Measurements from ENCODE around the gene FAM149A. TPM values are rescaled to one million over a fixed set of nuclear protein-coding genes. Genes with fewer than 3 reads are reported as not detected.

The FAM149A gene
- total RNA-seq, 1 experiment from 2014 or later, result 8.9 TPM

GRCh38 chr4:186061921-186062320, 42.6 kb upstream of the FAM149A start:
- RAD21 ChIA-PET (ENCODE audit: low non-redundant PET in 1 of 2, low total read pairs in 2 of 2, uncharacterized antibody in 2 of 2, unreplicated experiment in 2 of 2), result no interaction called here
- intact Hi-C loops (cut with micrococcal nuclease), result no loop called here
- no TSS peak for BruUV-seq (replicated peaks)

GRCh38 chr4:186067757-186068385, 36.6 kb upstream of the FAM149A start:
- CTCF ChIA-PET, result interaction anchor here (0.9 to 5.6 kb wide), 11 partner anchors 11 to 519 kb away, joined by 3 to 97 read pairs (median 5); no protein-coding TSS in a partner anchor
- POLR2A ChIA-PET, result interaction anchor here (0.9 to 1.3 kb wide), 3 partner anchors 13 to 69 kb away, joined by 3 to 7 read pairs (median 5); no protein-coding TSS in a partner anchor
- Histone ChIP-seq H3K27me3 (ENCODE audit: insufficient read depth, low read length) (no peaks in the 10 kb centered on the region), H3K9me3 (ENCODE audit: control insufficient read depth in 1 of 2, insufficient read depth in 1 of 2, low read depth in 1 of 2, low read length in 2 of 2) (no peaks in the 10 kb centered on the region), H3K4me1 (ENCODE audit: control insufficient read depth in 1 of 2, insufficient read depth in 2 of 2, low read length in 2 of 2) (peaks cover 0 to 18% of the 10 kb centered on the region in 2 experiments; a peak in 3 of 4 replicates), H3K9me2 (ENCODE audit: insufficient read depth) (no peaks in the 10 kb centered on the region), H2AFZ (ENCODE audit: low read depth, low read length, poor library complexity, severe bottlenecking) (peak overlapping the region; percentile 95), H3K4me2 (ENCODE audit: low read length) (peak overlapping the region; percentile 74), H3K9ac (ENCODE audit: low read length) (no peak overlapping the region), H3K36me3 (ENCODE audit: control insufficient read depth in 1 of 2, insufficient read depth in 2 of 2, low read length in 2 of 2) (no peaks in the 10 kb centered on the region), H3K4me3 (replicated peaks in 1 of 2; ENCODE audit: low read depth in 1 of 2, low read length in 2 of 2) (peak overlapping the region; percentile 39 to 53), H3K79me2 (ENCODE audit: insufficient read depth, low read length) (no peaks in the 10 kb centered on the region), H4K20me1 (ENCODE audit: insufficient read depth) (no peaks in the 10 kb centered on the region), H3K27ac (ENCODE audit: low read depth, low read length) (no peak overlapping the region)
- ATAC-seq (peak; percentile 93), DNase-seq (ENCODE audit: low read depth, low spot score) (peak; percentile 64)
- BruUV-seq (replicated peaks), result no TSS peak
- TF ChIP-seq JUND (IDR thresholded peaks at IDR 0.05) (no peak), EZH2phosphoT487 (IDR thresholded peaks at IDR 0.05; ENCODE audit: borderline replicate concordance) (no peak), CBX3 (IDR thresholded peaks at IDR 0.05; ENCODE audit: low read depth) (peak; percentile 85), FOSL1 (IDR thresholded peaks at IDR 0.05; ENCODE audit: low read depth) (no peak), SIN3A (IDR thresholded peaks at IDR 0.05; ENCODE audit: low read depth) (0 out of 2 replicates have a peak, but pooled peaks have one; percentile 31), RAD21 (IDR thresholded peaks at IDR 0.05; ENCODE audit: low read depth) (peak; percentile 84), CTCF (IDR thresholded peaks at IDR 0.05 in 2 of 3, conservative IDR thresholded peaks at IDR 0.05 in 1 of 3; ENCODE audit: borderline replicate concordance in 1 of 3, insufficient read depth in 1 of 3, low read depth in 2 of 3, low read length in 2 of 3) (peak; percentile 58 to 78 (median 60); a peak in 5 of 6 replicates), POLR2A (IDR thresholded peaks at IDR 0.05; ENCODE audit: borderline replicate concordance, extremely low read depth, insufficient read depth, insufficient read length) (no peak), POLR2AphosphoS5 (IDR thresholded peaks at IDR 0.05; ENCODE audit: low read depth, low read length) (peak; percentile 36; the same call in 1 of the 2 replicates), MAX (IDR thresholded peaks at IDR 0.05) (peak; percentile 44; the same call in 1 of the 2 replicates)
- intact Hi-C loops (cut with micrococcal nuclease), result loop anchor here (1.0 to 2.0 kb wide), 2 partner anchors 69 to 133 kb away; no protein-coding TSS in a partner anchor
- RAD21 ChIA-PET (ENCODE audit: low non-redundant PET in 1 of 2, low total read pairs in 2 of 2, uncharacterized antibody in 2 of 2, unreplicated experiment in 2 of 2), result interaction anchor here (1.4 to 2.2 kb wide), 3 partner anchors 64 to 70 kb away, joined by 3 to 10 read pairs (median 8); no protein-coding TSS in a partner anchor

More at GRCh38 chr4:186061921-186062320, 42.6 kb upstream of the FAM149A start:
- no peaks in the 10 kb centered on the region for H3K9me3 ChIP-seq (ENCODE audit: control insufficient read depth in 1 of 2, insufficient read depth in 1 of 2, low read depth in 1 of 2, low read length in 2 of 2)
- ChIA-PET POLR2A (no interaction called here), CTCF (no interaction called here)
- DNase-seq (ENCODE audit: low read depth, low spot score) (no peak), ATAC-seq (no peak)
- H3K27me3 ChIP-seq (ENCODE audit: insufficient read depth, low read length), result no peaks in the 10 kb centered on the region
- no peak overlapping the region for H3K9ac ChIP-seq (ENCODE audit: low read length)
- no peak overlapping the region for H3K27ac ChIP-seq (ENCODE audit: low read depth, low read length)
- TF ChIP-seq SRF (IDR thresholded peaks at IDR 0.05; ENCODE audit: low read depth) (no peak), CBX3 (IDR thresholded peaks at IDR 0.05; ENCODE audit: low read depth) (no peak), ZNF274 (IDR thresholded peaks at IDR 0.05; ENCODE audit: low read depth, low read length) (no peak), RAD21 (IDR thresholded peaks at IDR 0.05; ENCODE audit: low read depth) (no peak), POLR2AphosphoS5 (IDR thresholded peaks at IDR 0.05; ENCODE audit: low read depth, low read length) (no peak), SIN3A (IDR thresholded peaks at IDR 0.05; ENCODE audit: low read depth) (no peak), TCF7L2 (IDR thresholded peaks at IDR 0.05; ENCODE audit: borderline replicate concordance, extremely low read depth, insufficient read depth, insufficient read length) (no peak), EGR1 (IDR thresholded peaks at IDR 0.05; ENCODE audit: low read depth) (no peak), YY1 (IDR thresholded peaks at IDR 0.05; ENCODE audit: extremely low read depth, insufficient replicate concordance, low read depth, low read length) (no peak)
- H3K9me2 ChIP-seq (ENCODE audit: insufficient read depth), result no peaks in the 10 kb centered on the region
- H2AFZ ChIP-seq (ENCODE audit: low read depth, low read length, poor library complexity, severe bottlenecking), result no peak overlapping the region
- H3K4me3 ChIP-seq (replicated peaks in 1 of 2; ENCODE audit: low read depth in 1 of 2, low read length in 2 of 2), result no peak overlapping the region
- H3K36me3 ChIP-seq (ENCODE audit: control insufficient read depth in 1 of 2, insufficient read depth in 2 of 2, low read length in 2 of 2), result no peaks in the 10 kb centered on the region
- no peaks in the 10 kb centered on the region for H4K20me1 ChIP-seq (ENCODE audit: insufficient read depth)
- H3K79me2 ChIP-seq (ENCODE audit: insufficient read depth, low read length), result no peaks in the 10 kb centered on the region
- no peak overlapping the region for H3K4me2 ChIP-seq (ENCODE audit: low read length)
- no peaks in the 10 kb centered on the region for H3K4me1 ChIP-seq (ENCODE audit: control insufficient read depth in 1 of 2, insufficient read depth in 2 of 2, low read length in 2 of 2)

Measured in HCT116 (cell line).